Measurements from ENCODE around the gene MXRA8. TPM values are rescaled to one million over a fixed set of nuclear protein-coding genes. Genes with fewer than 3 reads are reported as not detected.

Gene MXRA8
- total and polyA plus RNA-seq, 9 of the 15 experiments (the other 6 are each of a cell fraction or from before 2014, with no cell fraction given) = 0.66 to 11.3 (median 6.3) TPM

GRCh38 chr1:1308756-1309250 is 49.6 kb downstream of the MXRA8 start (continued):
- TF ChIP-seq, protein P1, sequence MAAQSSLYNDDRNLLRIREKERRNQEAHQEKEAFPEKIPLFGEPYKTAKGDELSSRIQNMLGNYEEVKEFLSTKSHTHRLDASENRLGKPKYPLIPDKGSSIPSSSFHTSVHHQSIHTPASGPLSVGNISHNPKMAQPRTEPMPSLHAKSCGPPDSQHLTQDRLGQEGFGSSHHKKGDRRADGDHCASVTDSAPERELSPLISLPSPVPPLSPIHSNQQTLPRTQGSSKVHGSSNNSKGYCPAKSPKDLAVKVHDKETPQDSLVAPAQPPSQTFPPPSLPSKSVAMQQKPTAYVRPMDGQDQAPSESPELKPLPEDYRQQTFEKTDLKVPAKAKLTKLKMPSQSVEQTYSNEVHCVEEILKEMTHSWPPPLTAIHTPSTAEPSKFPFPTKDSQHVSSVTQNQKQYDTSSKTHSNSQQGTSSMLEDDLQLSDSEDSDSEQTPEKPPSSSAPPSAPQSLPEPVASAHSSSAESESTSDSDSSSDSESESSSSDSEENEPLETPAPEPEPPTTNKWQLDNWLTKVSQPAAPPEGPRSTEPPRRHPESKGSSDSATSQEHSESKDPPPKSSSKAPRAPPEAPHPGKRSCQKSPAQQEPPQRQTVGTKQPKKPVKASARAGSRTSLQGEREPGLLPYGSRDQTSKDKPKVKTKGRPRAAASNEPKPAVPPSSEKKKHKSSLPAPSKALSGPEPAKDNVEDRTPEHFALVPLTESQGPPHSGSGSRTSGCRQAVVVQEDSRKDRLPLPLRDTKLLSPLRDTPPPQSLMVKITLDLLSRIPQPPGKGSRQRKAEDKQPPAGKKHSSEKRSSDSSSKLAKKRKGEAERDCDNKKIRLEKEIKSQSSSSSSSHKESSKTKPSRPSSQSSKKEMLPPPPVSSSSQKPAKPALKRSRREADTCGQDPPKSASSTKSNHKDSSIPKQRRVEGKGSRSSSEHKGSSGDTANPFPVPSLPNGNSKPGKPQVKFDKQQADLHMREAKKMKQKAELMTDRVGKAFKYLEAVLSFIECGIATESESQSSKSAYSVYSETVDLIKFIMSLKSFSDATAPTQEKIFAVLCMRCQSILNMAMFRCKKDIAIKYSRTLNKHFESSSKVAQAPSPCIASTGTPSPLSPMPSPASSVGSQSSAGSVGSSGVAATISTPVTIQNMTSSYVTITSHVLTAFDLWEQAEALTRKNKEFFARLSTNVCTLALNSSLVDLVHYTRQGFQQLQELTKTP (IDR thresholded peaks at IDR 0.05; ENCODE audit: low read depth in 1 of 2, partially characterized antibody in 2 of 2) = no peak
- TF ChIP-seq ARID3A (IDR thresholded peaks at IDR 0.05; ENCODE audit: borderline replicate concordance, low read depth, low read length) (no peak), ETS1 (conservative IDR thresholded peaks at IDR 0.05; ENCODE audit: control insufficient read depth, low read depth, low read length) (peak; percentile 9; the same call in 1 of the 2 replicates), STAT5B (CRISPR knock-in tag; IDR thresholded peaks at IDR 0.05) (no peak), YBX1 (IDR thresholded peaks at IDR 0.05) (no peak), NR2C1 (IDR thresholded peaks at IDR 0.05) (no peak), NR2C1 (tag; IDR thresholded peaks at IDR 0.05) (no peak), PCBP1 (IDR thresholded peaks at IDR 0.05; ENCODE audit: low read depth, low read length, poor library complexity, severe bottlenecking) (no peak), NEUROD1 (IDR thresholded peaks at IDR 0.05; ENCODE audit: borderline replicate concordance, low read depth, low read length, partially characterized antibody) (peak; percentile 7), RB1 (IDR thresholded peaks at IDR 0.05; ENCODE audit: low read depth) (peak; percentile 2), ZNF354B (CRISPR knock-in tag; IDR thresholded peaks at IDR 0.05) (no peak), ZNF644 (tag; IDR thresholded peaks at IDR 0.05; ENCODE audit: low read depth) (no peak), ZNF584 (CRISPR knock-in tag; IDR thresholded peaks at IDR 0.05; ENCODE audit: low read depth) (no peak), CREM (IDR thresholded peaks at IDR 0.05; ENCODE audit: low read depth) (no peak), KAT2B (IDR thresholded peaks at IDR 0.05; ENCODE audit: low read depth, low read length) (no peak), POLR2AphosphoS5 (IDR thresholded peaks at IDR 0.05; ENCODE audit: control insufficient read depth, insufficient read depth, low read depth, low read length) (no peak), CEBPB (tag; IDR thresholded peaks at IDR 0.05) (no peak), ERF (CRISPR knock-in tag; IDR thresholded peaks at IDR 0.05) (0 out of 2 replicates have a peak, but pooled peaks have one; percentile 18)
- TF ChIP-seq, protein P2, sequence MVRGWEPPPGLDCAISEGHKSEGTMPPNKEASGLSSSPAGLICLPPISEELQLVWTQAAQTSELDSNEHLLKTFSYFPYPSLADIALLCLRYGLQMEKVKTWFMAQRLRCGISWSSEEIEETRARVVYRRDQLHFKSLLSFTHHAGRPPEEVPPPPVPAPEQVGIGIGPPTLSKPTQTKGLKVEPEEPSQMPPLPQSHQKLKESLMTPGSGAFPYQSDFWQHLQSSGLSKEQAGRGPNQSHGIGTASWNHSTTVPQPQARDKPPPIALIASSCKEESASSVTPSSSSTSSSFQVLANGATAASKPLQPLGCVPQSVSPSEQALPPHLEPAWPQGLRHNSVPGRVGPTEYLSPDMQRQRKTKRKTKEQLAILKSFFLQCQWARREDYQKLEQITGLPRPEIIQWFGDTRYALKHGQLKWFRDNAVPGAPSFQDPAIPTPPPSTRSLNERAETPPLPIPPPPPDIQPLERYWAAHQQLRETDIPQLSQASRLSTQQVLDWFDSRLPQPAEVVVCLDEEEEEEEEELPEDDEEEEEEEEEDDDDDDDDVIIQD (CRISPR knock-in tag; IDR thresholded peaks at IDR 0.05) = peak; percentile 59; the same call in 1 of the 2 replicates
